Measurements from ENCODE around the gene SPPL3. TPM values are rescaled to one million over a fixed set of nuclear protein-coding genes. Genes with fewer than 3 reads are reported as not detected.

SPPL3 gene
- total RNA-seq, 1 experiment from 2014 or later, result 39.7 TPM

DNA sequence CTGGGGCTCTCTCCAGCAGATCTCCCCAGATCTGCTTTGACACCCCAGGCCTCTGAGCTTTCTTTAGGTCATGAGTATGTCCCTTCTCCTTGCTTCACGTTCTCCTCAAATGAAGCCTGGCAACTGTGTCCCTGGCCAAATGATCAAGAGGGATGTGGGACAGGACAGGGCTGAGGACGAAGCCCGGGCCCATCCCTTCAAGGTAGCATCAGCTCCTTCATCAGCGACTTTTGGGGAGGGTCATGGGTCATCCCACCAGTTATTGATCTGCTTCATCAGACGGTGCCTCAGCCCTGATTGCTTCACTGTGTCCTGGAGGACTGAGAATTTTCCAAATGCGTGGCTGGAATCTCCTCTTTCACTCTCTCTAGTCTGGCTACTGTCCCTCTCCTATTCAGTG lies 146.2 kb downstream of the SPPL3 start:
- no peak overlapping the region for H3K4me3 ChIP-seq (replicated peaks in 1 of 2; ENCODE audit: low read depth in 1 of 2, low read length in 2 of 2)
- BruUV-seq (replicated peaks), result TSS peak; percentile 5
- no peak overlapping the region for H3K27ac ChIP-seq (ENCODE audit: low read depth, low read length)
- H3K4me1 ChIP-seq (ENCODE audit: control insufficient read depth in 1 of 2, insufficient read depth in 2 of 2, low read length in 2 of 2), result no peaks in the 10 kb centered on the region
- H3K79me2 ChIP-seq (ENCODE audit: insufficient read depth, low read length), result no peaks in the 10 kb centered on the region
- no peak overlapping the region for H3K9ac ChIP-seq (ENCODE audit: low read length)
- H3K4me2 ChIP-seq (ENCODE audit: low read length), result no peak overlapping the region
- ATAC-seq (no peak), DNase-seq (ENCODE audit: low read depth, low spot score) (no peak)
- H2AFZ ChIP-seq (ENCODE audit: low read depth, low read length, poor library complexity, severe bottlenecking), result no peak overlapping the region
- H3K36me3 ChIP-seq (ENCODE audit: control insufficient read depth in 1 of 2, insufficient read depth in 2 of 2, low read length in 2 of 2), result no peaks in the 10 kb centered on the region; a peak in 2 of 4 replicates
- TF ChIP-seq, protein P1, sequence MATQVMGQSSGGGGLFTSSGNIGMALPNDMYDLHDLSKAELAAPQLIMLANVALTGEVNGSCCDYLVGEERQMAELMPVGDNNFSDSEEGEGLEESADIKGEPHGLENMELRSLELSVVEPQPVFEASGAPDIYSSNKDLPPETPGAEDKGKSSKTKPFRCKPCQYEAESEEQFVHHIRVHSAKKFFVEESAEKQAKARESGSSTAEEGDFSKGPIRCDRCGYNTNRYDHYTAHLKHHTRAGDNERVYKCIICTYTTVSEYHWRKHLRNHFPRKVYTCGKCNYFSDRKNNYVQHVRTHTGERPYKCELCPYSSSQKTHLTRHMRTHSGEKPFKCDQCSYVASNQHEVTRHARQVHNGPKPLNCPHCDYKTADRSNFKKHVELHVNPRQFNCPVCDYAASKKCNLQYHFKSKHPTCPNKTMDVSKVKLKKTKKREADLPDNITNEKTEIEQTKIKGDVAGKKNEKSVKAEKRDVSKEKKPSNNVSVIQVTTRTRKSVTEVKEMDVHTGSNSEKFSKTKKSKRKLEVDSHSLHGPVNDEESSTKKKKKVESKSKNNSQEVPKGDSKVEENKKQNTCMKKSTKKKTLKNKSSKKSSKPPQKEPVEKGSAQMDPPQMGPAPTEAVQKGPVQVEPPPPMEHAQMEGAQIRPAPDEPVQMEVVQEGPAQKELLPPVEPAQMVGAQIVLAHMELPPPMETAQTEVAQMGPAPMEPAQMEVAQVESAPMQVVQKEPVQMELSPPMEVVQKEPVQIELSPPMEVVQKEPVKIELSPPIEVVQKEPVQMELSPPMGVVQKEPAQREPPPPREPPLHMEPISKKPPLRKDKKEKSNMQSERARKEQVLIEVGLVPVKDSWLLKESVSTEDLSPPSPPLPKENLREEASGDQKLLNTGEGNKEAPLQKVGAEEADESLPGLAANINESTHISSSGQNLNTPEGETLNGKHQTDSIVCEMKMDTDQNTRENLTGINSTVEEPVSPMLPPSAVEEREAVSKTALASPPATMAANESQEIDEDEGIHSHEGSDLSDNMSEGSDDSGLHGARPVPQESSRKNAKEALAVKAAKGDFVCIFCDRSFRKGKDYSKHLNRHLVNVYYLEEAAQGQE (IDR thresholded peaks at IDR 0.05; ENCODE audit: low read depth), result no peak
- 0 out of 2 replicates have a peak, but pooled peaks have one; percentile 26 for TF ChIP-seq SIN3A (IDR thresholded peaks at IDR 0.05; ENCODE audit: low read depth)
- H3K9me3 ChIP-seq (ENCODE audit: control insufficient read depth in 1 of 2, insufficient read depth in 1 of 2, low read depth in 1 of 2, low read length in 2 of 2), result no peaks in the 10 kb centered on the region
- H4K20me1 ChIP-seq (ENCODE audit: insufficient read depth), result no peaks in the 10 kb centered on the region
- ChIA-PET POLR2A (no interaction called here), CTCF (no interaction called here), RAD21 (ENCODE audit: low non-redundant PET in 1 of 2, low total read pairs in 2 of 2, uncharacterized antibody in 2 of 2, unreplicated experiment in 2 of 2) (no interaction called here)
- intact Hi-C loops (cut with micrococcal nuclease), result no loop called here
- H3K9me2 ChIP-seq (ENCODE audit: insufficient read depth), result no peaks in the 10 kb centered on the region
- H3K27me3 ChIP-seq (ENCODE audit: insufficient read depth, low read length), result no peaks in the 10 kb centered on the region

DNA sequence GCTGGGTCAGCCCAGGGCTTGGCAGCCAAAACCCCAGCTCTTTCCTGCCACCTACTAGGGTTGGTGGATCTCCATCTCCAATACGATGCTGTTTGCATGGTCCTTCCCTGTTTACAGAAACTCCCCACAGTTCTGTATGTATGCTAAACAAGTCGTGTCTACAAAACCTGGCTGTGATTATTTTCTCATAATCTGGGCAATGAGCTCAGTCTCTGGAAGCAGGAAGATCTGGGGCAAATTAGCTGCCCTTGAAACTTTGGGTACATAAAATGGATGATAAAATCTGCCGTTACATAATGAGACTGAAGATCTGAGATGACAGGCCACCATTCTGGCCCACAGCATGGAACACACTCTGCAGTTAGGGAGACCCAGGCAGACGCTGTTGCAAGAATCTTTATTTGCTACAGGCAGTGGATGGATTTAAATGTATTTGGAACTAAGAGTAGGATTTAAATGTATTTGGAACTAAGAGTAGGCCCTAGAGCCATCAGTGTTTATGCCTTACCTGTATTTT lies 146.9 kb downstream of the SPPL3 start:
- no peak overlapping the region for H2AFZ ChIP-seq (ENCODE audit: low read depth, low read length, poor library complexity, severe bottlenecking)
- ATAC-seq (no peak), DNase-seq (ENCODE audit: low read depth, low spot score) (no peak)
- CTCF ChIA-PET, result no interaction called here
- intact Hi-C loops (cut with micrococcal nuclease), result no loop called here
- H3K9ac ChIP-seq (ENCODE audit: low read length), result no peak overlapping the region
- H3K27ac ChIP-seq (ENCODE audit: low read depth, low read length), result no peak overlapping the region
- peaks cover 0 to 2% of the 10 kb centered on the region in 2 experiments; a peak in 1 of 4 replicates for H3K4me1 ChIP-seq (ENCODE audit: control insufficient read depth in 1 of 2, insufficient read depth in 2 of 2, low read length in 2 of 2)
- H3K4me3 ChIP-seq (replicated peaks in 1 of 2; ENCODE audit: low read depth in 1 of 2, low read length in 2 of 2), result no peak overlapping the region
- H3K4me2 ChIP-seq (ENCODE audit: low read length), result no peak overlapping the region
- no peaks in the 10 kb centered on the region for H3K27me3 ChIP-seq (ENCODE audit: insufficient read depth, low read length)
- no peaks in the 10 kb centered on the region; a peak in 1 of 4 replicates for H3K36me3 ChIP-seq (ENCODE audit: control insufficient read depth in 1 of 2, insufficient read depth in 2 of 2, low read length in 2 of 2)
- H3K9me2 ChIP-seq (ENCODE audit: insufficient read depth), result no peaks in the 10 kb centered on the region
- no peaks in the 10 kb centered on the region for H3K79me2 ChIP-seq (ENCODE audit: insufficient read depth, low read length)
- H3K9me3 ChIP-seq (ENCODE audit: control insufficient read depth in 1 of 2, insufficient read depth in 1 of 2, low read depth in 1 of 2, low read length in 2 of 2), result no peaks in the 10 kb centered on the region
- POLR2A ChIA-PET, result no interaction called here
- RAD21 ChIA-PET (ENCODE audit: low non-redundant PET in 1 of 2, low total read pairs in 2 of 2, uncharacterized antibody in 2 of 2, unreplicated experiment in 2 of 2), result no interaction called here
- H4K20me1 ChIP-seq (ENCODE audit: insufficient read depth), result no peaks in the 10 kb centered on the region
- BruUV-seq (replicated peaks), result no TSS peak
- TF ChIP-seq SRF (IDR thresholded peaks at IDR 0.05; ENCODE audit: low read depth) (no peak), EGR1 (IDR thresholded peaks at IDR 0.05; ENCODE audit: low read depth) (no peak), SIN3A (IDR thresholded peaks at IDR 0.05; ENCODE audit: low read depth) (no peak), SP1 (IDR thresholded peaks at IDR 0.05; ENCODE audit: low read depth) (no peak), RAD21 (IDR thresholded peaks at IDR 0.05; ENCODE audit: low read depth) (no peak), ZFX (IDR thresholded peaks at IDR 0.05) (no peak), ZNF274 (IDR thresholded peaks at IDR 0.05; ENCODE audit: low read depth, low read length) (no peak), YY1 (IDR thresholded peaks at IDR 0.05; ENCODE audit: extremely low read depth, insufficient replicate concordance, low read depth, low read length) (no peak), FOSL1 (IDR thresholded peaks at IDR 0.05; ENCODE audit: low read depth) (no peak), EZH2 (IDR thresholded peaks at IDR 0.05) (no peak), CBX3 (IDR thresholded peaks at IDR 0.05; ENCODE audit: low read depth) (no peak), ELF1 (IDR thresholded peaks at IDR 0.05; ENCODE audit: borderline replicate concordance, low read depth) (no peak)
- TF ChIP-seq, protein P2, sequence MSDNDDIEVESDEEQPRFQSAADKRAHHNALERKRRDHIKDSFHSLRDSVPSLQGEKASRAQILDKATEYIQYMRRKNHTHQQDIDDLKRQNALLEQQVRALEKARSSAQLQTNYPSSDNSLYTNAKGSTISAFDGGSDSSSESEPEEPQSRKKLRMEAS (IDR thresholded peaks at IDR 0.05), result no peak
- TF ChIP-seq, protein P1 (IDR thresholded peaks at IDR 0.05; ENCODE audit: low read depth), result no peak

Data from HCT116 (cell line).